SHP77 treated with DMSO at 0.1 percent for 48 hours (cell line): Measurements from ENCODE around the gene PLCH1.
A peak's percentile ranks its signal among the peaks of the same experiment; 100 is the strongest.

Experiments
- DNase-seq: peaks from one replicate; lab custom pipeline; 2025; lab: John Stamatoyannopoulos, UW

Gene PLCH1

GRCh38 chr3:155528579-155528978 lies 216.3 kb downstream of the PLCH1 start:
- DNase-seq: no peak

GRCh38 chr3:155525324-155525833 lies 219.5 kb downstream of the PLCH1 start:
- no peak for DNase-seq

GRCh38 chr3:155520463-155520862 lies 224.4 kb downstream of the PLCH1 start:
- no peak for DNase-seq

- DNase-seq: no peak
Measured at GRCh38 chr3:155519078-155519477, 225.8 kb downstream of the PLCH1 start.

- no peak for DNase-seq
Measured at GRCh38 chr3:155517903-155518302, 227.0 kb downstream of the PLCH1 start.

- no peak for DNase-seq
Measured at GRCh38 chr3:155516439-155516838, 228.4 kb downstream of the PLCH1 start.

GRCh38 chr3:155512867-155513261 lies 232.0 kb downstream of the PLCH1 start:
- DNase-seq: no peak

GRCh38 chr3:155512175-155512866 lies 232.6 kb downstream of the PLCH1 start:
- DNase-seq: no peak

GRCh38 chr3:155504682-155505081 lies 240.2 kb downstream of the PLCH1 start:
- peak; percentile 79 for DNase-seq

- DNase-seq: no peak
Measured at GRCh38 chr3:155502630-155503029, 242.2 kb downstream of the PLCH1 start.

GRCh38 chr3:155500194-155500818 lies 244.6 kb downstream of the PLCH1 start:
- no peak for DNase-seq

- no peak for DNase-seq
Measured at GRCh38 chr3:155497930-155498647, 246.8 kb downstream of the PLCH1 start.

- no peak for DNase-seq
Measured at GRCh38 chr3:155496206-155496605, 248.7 kb downstream of the PLCH1 start.

- DNase-seq: no peak
Measured at GRCh38 chr3:155495387-155495786, 249.5 kb downstream of the PLCH1 start.

- DNase-seq: no peak
Measured at GRCh38 chr3:155494332-155494731, 250.5 kb downstream of the PLCH1 start.

- no peak for DNase-seq
Measured at GRCh38 chr3:155492841-155493240, 252.0 kb downstream of the PLCH1 start.

GRCh38 chr3:155491696-155492095 lies 253.2 kb downstream of the PLCH1 start:
- DNase-seq: no peak

- no peak for DNase-seq
Measured at GRCh38 chr3:155488671-155489070, 256.2 kb downstream of the PLCH1 start.

- no peak for DNase-seq
Measured at GRCh38 chr3:155485897-155486296, 259.0 kb downstream of the PLCH1 start.

GRCh38 chr3:155481591-155481990 lies 263.3 kb downstream of the PLCH1 start:
- no peak for DNase-seq

GRCh38 chr3:155481089-155481488 lies 263.8 kb downstream of the PLCH1 start:
- DNase-seq: no peak

GRCh38 chr3:155465664-155466063 lies 279.2 kb downstream of the PLCH1 start:
- DNase-seq: no peak

- DNase-seq: no peak
Measured at GRCh38 chr3:155462672-155463071, 282.2 kb downstream of the PLCH1 start.
